T-cell (primary cell): ENCODE results near the gene SPEG. TPM values are rescaled to one million over a fixed set of nuclear protein-coding genes. Genes with fewer than 3 reads are reported as not detected.

Experiments used
- ATAC-seq, 4 experiments: fragments of 200-7000 bp in 3 of 4; fragments of 150-1000 bp in 1 of 4; cut with Tn5 transposase; replicated peaks in 1 of 4; 1 replicate in 3 of 4; 2 replicates in 1 of 4; pipeline ENCODE4 v1.10.0; 2021; ENCODE audit warnings: moderate library complexity in 3 of 4, mild to moderate bottlenecking in 2 of 4, moderate number of reproducible peaks in 1 of 4
- CTCF ChIA-PET, 2 donors: fragments of 300-600 bp; sonication (Branson Sonifier 250); formaldehyde crosslinking; loops; one replicate each; lab custom pipeline; 2022; ENCODE audit warnings: antibody characterized with exemption in 2 of 2; lab: Charles Lee
- POLR2A ChIA-PET, 2 donors: fragments of 300-600 bp; sonication (Branson Sonifier 250); formaldehyde crosslinking; loops; one replicate each; lab custom pipeline; 2022; ENCODE audit warnings: antibody characterized with exemption in 2 of 2; lab: Charles Lee
- DNase-seq, 35 experiments: peaks; one replicate each; pipeline versions ENCODE4 v3.0.0 to v3.0.0-alpha.2; 2013 to 2023
- H3K27ac ChIP-seq: one replicate; pipeline ENCODE4 v1.5.1; 2013; ENCODE audit warnings: low read length
- H3K27me3 ChIP-seq, 2 experiments: replicated peaks in 1 of 2; 1 replicate in 1 of 2; 2 replicates in 1 of 2; pipeline versions ENCODE4 v1.6.1 to v1.7.0; 2013; ENCODE audit warnings: low read length in 1 of 2, mixed read lengths in 1 of 2; ENCODE audit not compliant: control insufficient read depth in 2 of 2, insufficient read depth in 2 of 2; ENCODE audit errors: extremely low read depth in 1 of 2
- H3K36me3 ChIP-seq, 2 donors: 1 replicate in 1 of 2; 2 replicates in 1 of 2; pipeline versions ENCODE4 v1.6.1 to v1.7.0; 2013; ENCODE audit warnings: low read length in 1 of 2; ENCODE audit not compliant: control insufficient read depth in 2 of 2, insufficient read depth in 1 of 2; ENCODE audit errors: extremely low read depth in 1 of 2
- H3K4me1 ChIP-seq, 2 experiments: 1 replicate in 1 of 2; 2 replicates in 1 of 2; pipeline versions ENCODE4 v1.6.1 to v1.7.0; 2013; ENCODE audit warnings: low read length in 2 of 2, mixed read lengths in 1 of 2; ENCODE audit not compliant: insufficient read depth in 2 of 2, control insufficient read depth in 1 of 2; ENCODE audit errors: extremely low read depth in 1 of 2
- H3K4me3 ChIP-seq, 2 donors: 1 replicate in 1 of 2; 2 replicates in 1 of 2; pipeline versions ENCODE4 v1.5.1 to v1.7.0; 2013; ENCODE audit warnings: mild to moderate bottlenecking in 2 of 2, low read length in 1 of 2, moderate library complexity in 1 of 2; ENCODE audit not compliant: control insufficient read depth in 1 of 2; ENCODE audit errors: extremely low read depth in 1 of 2
- H3K9me3 ChIP-seq: 2 replicates; pipeline ENCODE4 v1.7.0; 2013
- H3K27ac Mint-ChIP-seq, 2 donors: one replicate each; pipeline ENCODE4 v1.8.0; 2020 to 2021; ENCODE audit warnings: mild to moderate bottlenecking in 2 of 2, mixed read lengths in 2 of 2
- H3K27me3 Mint-ChIP-seq, 2 donors: one replicate each; pipeline ENCODE4 v1.8.0; 2021 to 2022; ENCODE audit warnings: mixed read lengths in 2 of 2
- H3K36me3 Mint-ChIP-seq: one replicate; pipeline ENCODE4 v1.8.0; 2021; ENCODE audit warnings: mixed read lengths
- H3K4me1 Mint-ChIP-seq, 3 donors: one replicate each; pipeline ENCODE4 v1.8.0; 2020 to 2022; ENCODE audit warnings: mixed read lengths in 3 of 3, mild to moderate bottlenecking in 1 of 3
- H3K4me3 Mint-ChIP-seq, 3 donors: one replicate each; pipeline ENCODE4 v1.8.0; 2020 to 2022; ENCODE audit warnings: mild to moderate bottlenecking in 3 of 3, mixed read lengths in 3 of 3, moderate library complexity in 3 of 3
- H3K9me3 Mint-ChIP-seq, 3 donors: one replicate each; pipeline ENCODE4 v1.8.0; 2020 to 2022; ENCODE audit warnings: mixed read lengths in 3 of 3
- WGBS: methylation state at CpG from one replicate; pipeline ENCODE4 v1.1.5; 2013; ENCODE audit warnings: missing lambda C conversion rate; ENCODE audit not compliant: insufficient coverage; 5-methylcytosine and 5-hydroxymethylcytosine counted together
- total RNA-seq, 35 experiments: library from RNA in 6 of 35; stranded (reverse) in 6 of 35; fragments of 120-200 nt in 1 of 35; gene quantifications; one replicate each; pipeline versions ENCODE4 v1.2.1 to v1.2.4 and lab custom pipeline; 2013 to 2026

Gene SPEG
- total RNA-seq, 5 donors from 2014 or later (not counting 1 experiment from before 2014, with no cell fraction given) = 13.8 to 23.9 (median 18.9) TPM

DNA sequence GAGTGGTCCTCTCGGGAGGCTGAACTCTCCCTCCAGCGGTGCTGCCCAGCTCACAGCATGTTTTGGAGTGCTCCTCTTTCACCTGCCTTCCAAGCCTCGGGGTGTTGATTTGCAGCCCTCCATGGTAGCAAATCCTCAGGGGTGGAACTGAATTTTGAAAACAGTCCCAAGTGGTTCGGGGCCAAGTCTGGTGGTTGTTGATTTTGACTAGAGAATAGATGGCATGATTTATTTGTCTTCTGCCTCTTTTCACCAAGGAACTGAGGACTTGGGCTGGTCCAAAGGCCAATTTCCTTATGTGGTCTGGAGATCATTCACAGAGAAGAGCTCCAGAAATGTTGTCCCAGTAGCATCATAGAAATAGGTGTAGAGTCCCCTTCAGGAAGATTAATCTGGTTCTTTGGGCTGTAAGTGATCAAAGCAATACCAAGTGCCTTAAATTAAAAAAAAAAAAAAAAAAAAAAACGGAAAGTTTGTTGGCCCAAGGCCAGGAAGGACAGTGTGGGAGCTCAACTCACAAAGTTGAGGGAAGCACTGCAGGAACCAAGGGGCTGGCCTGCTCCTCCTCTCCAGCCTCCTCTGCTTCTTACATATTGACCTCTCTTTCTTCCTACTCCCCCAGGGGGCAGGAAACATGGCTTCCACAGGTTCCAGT, 18.9 kb upstream of the SPEG start:
- Histone ChIP-seq H3K27me3 (peaks cover 7 to 60% of the 10 kb centered on the region in 2 experiments), H3K4me3 (no peak overlapping the region), H3K9me3 (no peaks in the 10 kb centered on the region), H3K4me1 (peaks cover 2 to 5% of the 10 kb centered on the region in 2 experiments), H3K27ac (no peak overlapping the region), H3K36me3 (no peaks in the 10 kb centered on the region)
- Mint-ChIP-seq H3K9me3 (peaks cover 0 to 2% (median 0%) of the 10 kb centered on the region in 3 donors), H3K27ac (no peak overlapping the region), H3K27me3 (peaks cover 33 to 39% of the 10 kb centered on the region in 2 donors), H3K4me3 (no peak overlapping the region), H3K4me1 (peaks cover 0 to 5% (median 4%) of the 10 kb centered on the region in 3 donors), H3K36me3 (no peaks in the 10 kb centered on the region)
- ATAC-seq (no peak), DNase-seq (no peak)
- ChIA-PET CTCF (interaction anchor here (0.7 to 0.8 kb wide), 3 partner anchors 13 to 114 kb away, joined by 3 read pairs; no protein-coding TSS in a partner anchor), POLR2A (no interaction called here)
- WGBS = 83% methylated on average over 3 of the region's 5 CpGs

DNA sequence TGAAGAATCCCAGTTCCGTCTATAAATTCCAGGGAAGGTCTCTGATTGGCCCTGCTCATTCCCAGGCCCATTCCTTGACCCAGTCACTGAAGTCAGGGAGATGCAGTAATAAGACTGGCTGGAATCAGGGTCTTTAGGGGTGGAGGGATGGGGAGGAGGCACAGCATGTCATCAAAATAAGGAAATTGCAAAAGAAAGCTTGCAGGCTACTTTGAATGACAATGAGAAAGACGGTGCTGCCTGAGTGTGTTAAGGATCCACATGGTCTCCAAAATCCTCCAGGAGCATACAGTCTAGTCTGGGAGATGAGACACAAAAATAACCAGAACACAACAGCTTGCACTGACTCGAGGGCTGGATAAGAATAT, 18.4 kb upstream of the SPEG start:
- no peak for DNase-seq
- 20% methylated on average over 2 of the region's 3 CpGs for WGBS
- ChIA-PET CTCF (interaction anchor here (0.7 to 0.8 kb wide), 2 partner anchors 14 to 144 kb away, joined by 3 read pairs; no protein-coding TSS in a partner anchor), POLR2A (interaction anchor here in 1 of 2 donors (0.5 to 0.6 kb wide), 2 partner anchors 245 to 931 kb away, joined by 3 to 4 read pairs; no protein-coding TSS in a partner anchor)
- Mint-ChIP-seq H3K4me1 (peaks cover 0 to 5% (median 4%) of the 10 kb centered on the region in 3 donors), H3K4me3 (no peak overlapping the region), H3K9me3 (peaks cover 0 to 2% (median 0%) of the 10 kb centered on the region in 3 donors), H3K27ac (no peak overlapping the region), H3K36me3 (no peaks in the 10 kb centered on the region), H3K27me3 (peaks cover 35 to 44% of the 10 kb centered on the region in 2 donors)
- Histone ChIP-seq H3K9me3 (no peaks in the 10 kb centered on the region), H3K4me3 (no peak overlapping the region), H3K27me3 (peaks cover 11 to 61% of the 10 kb centered on the region in 2 experiments), H3K4me1 (peaks cover 2 to 5% of the 10 kb centered on the region in 2 experiments), H3K36me3 (no peaks in the 10 kb centered on the region), H3K27ac (no peak overlapping the region)
- no peak for ATAC-seq

DNA sequence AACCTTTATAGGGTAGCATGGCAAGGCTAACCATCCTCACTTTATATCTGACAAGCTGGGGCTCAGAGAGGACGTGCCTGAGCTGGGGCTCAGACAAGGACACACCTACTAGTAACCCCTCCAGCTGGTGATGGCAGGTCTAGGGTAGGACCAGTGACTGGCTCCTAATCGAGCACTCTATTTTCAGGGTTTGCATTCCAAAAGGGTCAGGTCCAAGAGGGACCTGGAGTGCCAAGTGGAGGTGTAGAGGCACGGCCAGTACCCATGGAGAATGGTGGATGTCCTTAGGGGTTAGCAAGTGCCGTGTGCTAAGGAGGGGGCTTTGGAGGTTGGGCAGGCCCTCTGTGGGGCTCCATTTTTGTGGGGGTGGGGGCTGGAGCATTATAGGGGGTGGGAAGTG, 17.7 kb upstream of the SPEG start:
- POLR2A ChIA-PET = interaction anchor here in 1 of 2 donors (0.5 kb wide), 1 partner anchor 932 kb away, joined by 4 read pairs; no protein-coding TSS in a partner anchor
- Mint-ChIP-seq H3K9me3 (peaks cover 0 to 2% (median 0%) of the 10 kb centered on the region in 3 donors), H3K27ac (no peak overlapping the region), H3K4me1 (peaks cover 0 to 5% (median 4%) of the 10 kb centered on the region in 3 donors), H3K36me3 (no peaks in the 10 kb centered on the region), H3K27me3 (peaks cover 36 to 46% of the 10 kb centered on the region in 2 donors), H3K4me3 (no peak overlapping the region)
- CTCF ChIA-PET = interaction anchor here in 1 of 2 donors (0.7 kb wide), 1 partner anchor 143 kb away, joined by 3 read pairs; no protein-coding TSS in a partner anchor
- ATAC-seq (no peak), DNase-seq (no peak)
- no peak overlapping the region for H3K27ac ChIP-seq
- no peak overlapping the region for H3K4me3 ChIP-seq
- peaks cover 11 to 59% of the 10 kb centered on the region in 2 experiments for H3K27me3 ChIP-seq
- H3K9me3 ChIP-seq = no peaks in the 10 kb centered on the region
- H3K36me3 ChIP-seq = no peaks in the 10 kb centered on the region
- peaks cover 2 to 5% of the 10 kb centered on the region in 2 experiments for H3K4me1 ChIP-seq
- WGBS = 81% methylated on average over 3 of the region's 4 CpGs

DNA sequence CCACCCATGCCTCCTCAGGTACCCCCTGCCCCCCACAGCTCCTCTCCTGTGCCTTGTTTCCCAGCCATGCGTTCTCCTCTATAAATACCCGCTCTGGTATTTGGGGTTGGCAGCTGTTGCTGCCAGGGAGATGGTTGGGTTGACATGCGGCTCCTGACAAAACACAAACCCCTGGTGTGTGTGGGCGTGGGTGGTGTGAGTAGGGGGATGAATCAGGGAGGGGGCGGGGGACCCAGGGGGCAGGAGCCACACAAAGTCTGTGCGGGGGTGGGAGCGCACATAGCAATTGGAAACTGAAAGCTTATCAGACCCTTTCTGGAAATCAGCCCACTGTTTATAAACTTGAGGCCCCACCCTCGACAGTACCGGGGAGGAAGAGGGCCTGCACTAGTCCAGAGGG, 17.3 kb upstream of the SPEG start:
- H3K4me3 ChIP-seq = no peak overlapping the region
- H3K27ac ChIP-seq = no peak overlapping the region
- peaks cover 11 to 56% of the 10 kb centered on the region in 2 experiments for H3K27me3 ChIP-seq
- ChIA-PET POLR2A (no interaction called here), CTCF (no interaction called here)
- H3K9me3 ChIP-seq = no peaks in the 10 kb centered on the region
- Mint-ChIP-seq H3K9me3 (peaks cover 0 to 2% (median 0%) of the 10 kb centered on the region in 3 donors), H3K4me3 (no peak overlapping the region), H3K27me3 (peaks cover 37 to 48% of the 10 kb centered on the region in 2 donors), H3K4me1 (peaks cover 0 to 5% (median 4%) of the 10 kb centered on the region in 3 donors), H3K36me3 (no peaks in the 10 kb centered on the region), H3K27ac (no peak overlapping the region)
- no peak for DNase-seq
- 81% methylated on average over 4 of the region's 9 CpGs for WGBS
- H3K4me1 ChIP-seq = peaks cover 2 to 5% of the 10 kb centered on the region in 2 experiments
- ATAC-seq = no peak
- H3K36me3 ChIP-seq = no peaks in the 10 kb centered on the region

DNA sequence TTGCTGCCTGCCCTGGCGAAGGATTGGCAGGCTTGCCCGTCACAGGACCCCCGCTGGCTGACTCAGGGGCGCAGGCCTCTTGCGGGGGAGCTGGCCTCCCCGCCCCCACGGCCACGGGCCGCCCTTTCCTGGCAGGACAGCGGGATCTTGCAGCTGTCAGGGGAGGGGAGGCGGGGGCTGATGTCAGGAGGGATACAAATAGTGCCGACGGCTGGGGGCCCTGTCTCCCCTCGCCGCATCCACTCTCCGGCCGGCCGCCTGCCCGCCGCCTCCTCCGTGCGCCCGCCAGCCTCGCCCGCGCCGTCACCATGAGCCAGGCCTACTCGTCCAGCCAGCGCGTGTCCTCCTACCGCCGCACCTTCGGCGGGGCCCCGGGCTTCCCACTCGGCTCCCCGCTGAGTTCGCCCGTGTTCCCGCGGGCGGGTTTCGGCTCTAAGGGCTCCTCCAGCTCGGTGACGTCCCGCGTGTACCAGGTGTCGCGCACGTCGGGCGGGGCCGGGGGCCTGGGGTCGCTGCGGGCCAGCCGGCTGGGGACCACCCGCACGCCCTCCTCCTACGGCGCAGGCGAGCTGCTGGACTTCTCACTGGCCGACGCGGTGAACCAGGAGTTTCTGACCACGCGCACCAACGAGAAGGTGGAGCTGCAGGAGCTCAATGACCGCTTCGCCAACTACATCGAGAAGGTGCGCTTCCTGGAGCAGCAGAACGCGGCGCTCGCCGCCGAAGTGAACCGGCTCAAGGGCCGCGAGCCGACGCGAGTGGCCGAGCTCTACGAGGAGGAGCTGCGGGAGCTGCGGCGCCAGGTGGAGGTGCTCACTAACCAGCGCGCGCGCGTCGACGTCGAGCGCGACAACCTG, 16.3 kb upstream of the SPEG start, which contains the start of gene DES:
TSS of gene DES (plus strand) at position 223 of the 857 bp plus-strand sequence. CDS start at position 309, 86 bp downstream.
- no peak for DNase-seq
- POLR2A ChIA-PET = no interaction called here
- no peaks in the 10 kb centered on the region for H3K36me3 Mint-ChIP-seq
- no peaks in the 10 kb centered on the region for H3K36me3 ChIP-seq
- no peak within 1 kb of the TSS for H3K4me3 ChIP-seq
- peaks cover 2 to 5% of the 10 kb centered on the region in 2 experiments for H3K4me1 ChIP-seq
- no peaks in the 10 kb centered on the region for H3K9me3 Mint-ChIP-seq
- peak in 1 of 4 experiments; percentile 12 for ATAC-seq
- CTCF ChIA-PET = interaction anchor here in 1 of 2 donors (0.6 to 1.2 kb wide), 2 partner anchors 13 to 451 kb away, joined by 3 to 5 read pairs; no protein-coding TSS in a partner anchor
- H3K27ac Mint-ChIP-seq = no peak within 1 kb of the TSS
- H3K4me3 Mint-ChIP-seq = peak within 1 kb of the TSS in 2 of 3 donors; percentile 17 to 21
- H3K27me3 Mint-ChIP-seq = peaks cover 36 to 45% of the 10 kb centered on the region in 2 donors
- peaks cover 11 to 56% of the 10 kb centered on the region in 2 experiments for H3K27me3 ChIP-seq
- peaks cover 0 to 5% (median 4%) of the 10 kb centered on the region in 3 donors for H3K4me1 Mint-ChIP-seq
- no peaks in the 10 kb centered on the region for H3K9me3 ChIP-seq
- H3K27ac ChIP-seq = no peak within 1 kb of the TSS
- WGBS = 20% methylated on average over 98 of the region's 98 CpGs

DNA sequence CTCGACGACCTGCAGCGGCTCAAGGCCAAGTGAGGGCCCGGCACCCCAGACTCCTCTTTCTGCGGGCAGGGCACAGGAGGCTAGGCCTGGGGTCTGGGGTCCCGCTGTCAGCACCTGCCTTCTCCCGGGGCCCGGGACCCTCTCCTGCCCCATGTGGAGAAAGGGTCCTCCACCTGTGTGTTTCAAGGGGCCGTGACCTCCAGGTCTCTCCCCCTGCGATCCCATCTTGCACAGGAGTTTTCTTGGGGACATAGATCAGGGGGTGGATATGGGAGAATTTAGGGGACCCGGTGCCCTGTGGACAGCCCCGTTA, 15.7 kb upstream of the SPEG start:
- H3K4me1 ChIP-seq = peaks cover 2 to 5% of the 10 kb centered on the region in 2 experiments
- WGBS = 51% methylated on average over 10 of the region's 12 CpGs
- H3K4me3 Mint-ChIP-seq = peak overlapping the region in 2 of 3 donors; percentile 17 to 21
- H3K27me3 Mint-ChIP-seq = peaks cover 32 to 43% of the 10 kb centered on the region in 2 donors
- CTCF ChIA-PET = interaction anchor here in 1 of 2 donors (0.6 to 1.2 kb wide), 2 partner anchors 12 to 452 kb away, joined by 3 to 5 read pairs; no protein-coding TSS in a partner anchor
- no peak overlapping the region for H3K27ac Mint-ChIP-seq
- no peak for ATAC-seq
- no peaks in the 10 kb centered on the region for H3K36me3 Mint-ChIP-seq
- peaks cover 0 to 5% (median 4%) of the 10 kb centered on the region in 3 donors for H3K4me1 Mint-ChIP-seq
- no peaks in the 10 kb centered on the region for H3K9me3 Mint-ChIP-seq
- H3K36me3 ChIP-seq = no peaks in the 10 kb centered on the region
- no peaks in the 10 kb centered on the region for H3K9me3 ChIP-seq
- H3K27me3 ChIP-seq = peaks cover 11 to 58% of the 10 kb centered on the region in 2 experiments
- POLR2A ChIA-PET = no interaction called here
- DNase-seq = no peak
- H3K4me3 ChIP-seq = no peak overlapping the region
- H3K27ac ChIP-seq = no peak overlapping the region
